Rectal smooth muscle tissue (tissue), 1 donor: ENCODE measurements around the gene NR2C2.
A peak's percentile ranks its signal among the peaks of the same experiment; 100 is the strongest.

Experiments
- H3K27ac ChIP-seq: one replicate; pipeline ENCODE4 v1.7.0; 2013; ENCODE audit warnings: low read depth, low read length, inconsistent platforms
- H3K27me3 ChIP-seq: one replicate; pipeline ENCODE4 v1.7.0; 2013; ENCODE audit warnings: low read length; ENCODE audit not compliant: control insufficient read depth, insufficient read depth
- H3K36me3 ChIP-seq: one replicate; pipeline ENCODE4 v1.7.0; 2013; ENCODE audit warnings: low read length; ENCODE audit not compliant: control insufficient read depth, insufficient read depth
- H3K4me1 ChIP-seq: one replicate; pipeline ENCODE4 v1.7.0; 2013; ENCODE audit warnings: low read length; ENCODE audit not compliant: control insufficient read depth, insufficient read depth
- H3K4me3 ChIP-seq: one replicate; pipeline ENCODE4 v1.7.0; 2013; ENCODE audit warnings: low read length
- H3K9ac ChIP-seq: one replicate; pipeline ENCODE4 v1.7.0; 2013; ENCODE audit warnings: low read length

The NR2C2 gene

GRCh38 chr3:15049584-15049983, 102.2 kb downstream of the NR2C2 start:
- no peak overlapping the region for H3K9ac ChIP-seq
- H3K27ac ChIP-seq: no peak overlapping the region
- H3K4me3 ChIP-seq: no peak overlapping the region
- H3K27me3 ChIP-seq: no peaks in the 10 kb centered on the region
- H3K36me3 ChIP-seq: peaks cover 41% of the 10 kb centered on the region
- no peaks in the 10 kb centered on the region for H3K4me1 ChIP-seq

DNA sequence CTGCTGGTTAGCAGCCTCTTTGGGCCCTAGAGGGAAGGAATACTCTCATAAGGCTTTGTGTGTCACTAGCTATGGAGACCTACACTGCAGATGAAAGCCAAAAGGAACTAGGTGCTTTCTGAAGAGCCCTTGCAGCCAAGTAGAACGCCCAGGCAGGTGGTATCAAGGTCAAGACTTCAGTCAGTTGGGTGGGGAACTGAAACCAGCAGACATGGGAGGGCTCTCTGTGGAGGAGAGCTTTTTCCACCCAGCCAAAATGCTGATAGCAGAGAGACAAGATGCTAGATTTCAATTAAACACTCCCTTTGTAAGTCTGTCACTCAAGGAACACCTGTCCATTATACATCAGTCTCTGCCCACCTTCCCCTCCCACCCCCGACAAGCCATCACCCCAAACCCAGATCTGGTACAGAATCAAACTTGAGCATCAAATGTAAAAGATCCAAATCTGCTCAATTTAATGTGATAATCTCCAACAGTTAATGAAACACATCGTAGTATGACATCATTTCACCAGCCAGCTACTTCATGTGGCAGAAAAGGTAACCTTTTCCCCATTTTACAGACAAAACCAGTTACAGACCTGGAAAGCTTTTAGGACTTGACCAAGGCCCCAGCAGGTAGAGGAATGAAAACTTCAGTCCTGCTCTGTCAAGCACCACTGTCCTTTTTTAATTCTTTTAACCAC, 103.2 kb downstream of the NR2C2 start:
- no peaks in the 10 kb centered on the region for H3K4me1 ChIP-seq
- no peak overlapping the region for H3K9ac ChIP-seq
- no peak overlapping the region for H3K4me3 ChIP-seq
- H3K27me3 ChIP-seq: no peaks in the 10 kb centered on the region
- H3K36me3 ChIP-seq: peaks cover 39% of the 10 kb centered on the region
- no peak overlapping the region for H3K27ac ChIP-seq

DNA sequence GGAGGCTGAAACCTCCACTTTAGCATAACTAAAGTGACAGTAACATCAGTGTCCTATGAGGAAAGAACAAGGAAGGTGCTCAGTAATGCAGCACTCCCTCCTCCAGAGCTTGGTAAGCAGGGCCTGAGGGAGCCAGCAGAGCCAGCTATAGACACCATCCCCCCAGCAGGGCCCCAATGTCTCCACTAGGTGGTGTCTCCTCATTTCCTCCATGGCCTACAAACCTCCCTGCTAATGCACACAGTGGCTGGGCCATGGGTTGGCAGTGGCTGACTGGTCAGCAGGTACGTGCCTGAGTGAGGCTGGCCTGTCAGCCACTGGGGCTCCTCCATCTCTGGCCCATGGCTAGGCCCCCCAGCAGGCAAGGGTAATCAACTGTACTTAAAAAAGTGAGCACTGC, 104.1 kb downstream of the NR2C2 start:
- no peaks in the 10 kb centered on the region for H3K4me1 ChIP-seq
- no peak overlapping the region for H3K4me3 ChIP-seq
- no peak overlapping the region for H3K9ac ChIP-seq
- no peaks in the 10 kb centered on the region for H3K27me3 ChIP-seq
- H3K36me3 ChIP-seq: peaks cover 37% of the 10 kb centered on the region
- H3K27ac ChIP-seq: no peak overlapping the region

GRCh38 chr3:15052335-15053242, 105.2 kb downstream of the NR2C2 start:
- Histone ChIP-seq H3K27me3 (no peaks in the 10 kb centered on the region), H3K36me3 (peaks cover 36% of the 10 kb centered on the region), H3K27ac (no peak overlapping the region), H3K9ac (no peak overlapping the region), H3K4me1 (no peaks in the 10 kb centered on the region), H3K4me3 (no peak overlapping the region)

DNA sequence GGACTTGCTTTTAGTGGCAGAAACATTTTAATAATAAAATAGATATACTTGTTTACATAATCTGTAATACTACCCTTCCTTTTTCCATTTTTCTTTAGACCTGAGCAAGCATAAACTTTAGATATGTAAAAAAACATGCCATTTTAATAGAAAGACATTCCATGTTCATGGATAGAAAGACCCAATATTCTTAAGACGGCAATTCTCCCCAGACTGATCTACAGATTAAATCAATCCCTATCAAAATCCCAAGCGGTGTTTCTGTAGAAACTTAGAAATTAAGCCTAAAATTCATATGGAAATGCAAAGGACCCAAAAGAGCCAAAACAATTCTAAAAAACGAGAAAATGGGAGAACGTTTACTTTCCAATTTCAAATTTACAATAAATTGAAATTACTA, 106.2 kb downstream of the NR2C2 start:
- H3K27me3 ChIP-seq: no peaks in the 10 kb centered on the region
- no peak overlapping the region for H3K4me3 ChIP-seq
- H3K27ac ChIP-seq: no peak overlapping the region
- no peak overlapping the region for H3K9ac ChIP-seq
- H3K4me1 ChIP-seq: no peaks in the 10 kb centered on the region
- peaks cover 36% of the 10 kb centered on the region for H3K36me3 ChIP-seq

DNA sequence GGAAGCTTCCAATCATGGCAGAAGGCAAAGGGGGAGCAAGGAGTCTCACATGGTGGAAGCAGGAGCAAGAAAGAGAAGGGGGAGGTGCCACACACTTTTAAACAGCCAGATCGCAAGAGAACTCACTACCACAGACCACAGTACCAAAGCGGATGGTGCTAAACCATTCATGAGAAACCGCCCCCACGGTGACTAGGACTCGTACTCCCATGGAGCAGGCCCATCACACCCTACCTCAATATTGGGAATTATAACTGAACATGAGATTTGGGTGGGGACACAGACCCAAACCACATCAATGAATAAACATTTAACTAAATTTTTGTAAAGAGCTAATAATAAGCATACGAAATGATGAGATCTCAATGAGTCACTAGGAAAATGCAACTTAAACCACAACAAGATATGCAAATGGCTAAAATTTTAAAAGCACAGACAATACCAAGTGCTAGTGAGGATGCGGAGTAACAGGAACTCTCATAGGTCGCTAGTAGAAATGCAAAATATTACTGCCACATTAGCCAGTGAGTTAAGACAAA, 107.7 kb downstream of the NR2C2 start:
- H3K4me3 ChIP-seq: no peak overlapping the region
- no peaks in the 10 kb centered on the region for H3K4me1 ChIP-seq
- H3K27ac ChIP-seq: no peak overlapping the region
- peaks cover 27% of the 10 kb centered on the region for H3K36me3 ChIP-seq
- H3K9ac ChIP-seq: no peak overlapping the region
- H3K27me3 ChIP-seq: no peaks in the 10 kb centered on the region

DNA sequence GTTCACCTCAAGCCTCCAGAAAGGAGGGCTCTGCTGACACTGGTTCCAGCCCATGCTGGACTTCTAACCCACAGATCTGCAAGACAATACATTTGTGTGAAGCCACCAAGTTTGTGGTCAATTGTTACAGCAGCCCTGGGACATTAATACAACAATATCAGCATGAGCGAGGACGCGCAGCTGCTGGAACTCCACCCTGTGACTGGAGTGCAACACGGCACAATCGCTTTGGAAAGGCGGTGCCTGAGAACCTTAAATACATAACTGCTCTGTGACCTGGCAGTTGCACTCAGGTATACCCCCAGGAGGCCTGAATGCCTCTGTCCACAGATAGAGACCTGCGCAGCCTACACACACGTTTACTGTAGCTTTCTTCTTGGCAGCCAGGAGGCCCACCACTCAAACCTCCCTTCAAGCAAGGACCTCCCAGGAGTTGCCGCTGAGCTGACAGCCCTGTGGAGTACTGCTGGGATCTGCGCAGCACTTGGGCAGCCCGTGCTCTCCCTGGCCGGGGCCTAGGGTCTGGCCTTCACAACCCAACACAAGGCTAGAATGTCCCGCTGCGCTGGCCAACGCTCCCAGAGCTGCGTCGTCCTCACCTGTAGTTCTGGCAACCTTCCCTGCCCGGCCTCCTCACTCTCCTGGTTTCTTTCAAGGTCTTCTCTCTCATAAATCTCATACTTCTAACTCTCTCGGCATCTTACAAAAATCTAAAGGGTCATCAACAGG, 109.5 kb downstream of the NR2C2 start:
- no peaks in the 10 kb centered on the region for H3K4me1 ChIP-seq
- no peaks in the 10 kb centered on the region for H3K27me3 ChIP-seq
- H3K4me3 ChIP-seq: no peak overlapping the region
- no peak overlapping the region for H3K27ac ChIP-seq
- no peak overlapping the region for H3K9ac ChIP-seq
- peaks cover 23% of the 10 kb centered on the region for H3K36me3 ChIP-seq

DNA sequence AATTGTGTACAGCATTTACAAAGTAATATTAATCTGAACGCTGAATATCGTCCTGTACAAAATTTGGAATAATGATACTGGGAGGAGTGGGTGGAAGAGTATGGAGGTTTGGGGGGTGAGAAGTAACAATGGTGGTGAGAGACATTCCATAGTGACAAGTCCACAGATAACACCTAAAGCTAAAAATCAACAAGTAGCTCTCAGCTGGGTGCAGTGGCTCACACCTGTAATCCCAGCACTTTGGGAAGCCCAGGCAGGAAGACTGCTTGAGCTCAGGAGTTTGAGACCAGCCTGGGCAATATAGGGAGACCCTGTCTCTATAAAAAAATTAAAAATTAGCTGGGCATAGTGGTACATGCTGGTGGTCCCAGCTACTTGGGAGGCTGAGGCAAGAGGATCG, 112.6 kb downstream of the NR2C2 start:
- peaks cover 12% of the 10 kb centered on the region for H3K4me1 ChIP-seq
- no peaks in the 10 kb centered on the region for H3K27me3 ChIP-seq
- H3K27ac ChIP-seq: no peak overlapping the region
- H3K36me3 ChIP-seq: peaks cover 11% of the 10 kb centered on the region
- no peak overlapping the region for H3K4me3 ChIP-seq
- H3K9ac ChIP-seq: no peak overlapping the region

- Histone ChIP-seq H3K4me3 (peak overlapping the region; percentile 29), H3K9ac (no peak overlapping the region)
Measured at GRCh38 chr3:15063238-15063637, 115.9 kb downstream of the NR2C2 start.

DNA sequence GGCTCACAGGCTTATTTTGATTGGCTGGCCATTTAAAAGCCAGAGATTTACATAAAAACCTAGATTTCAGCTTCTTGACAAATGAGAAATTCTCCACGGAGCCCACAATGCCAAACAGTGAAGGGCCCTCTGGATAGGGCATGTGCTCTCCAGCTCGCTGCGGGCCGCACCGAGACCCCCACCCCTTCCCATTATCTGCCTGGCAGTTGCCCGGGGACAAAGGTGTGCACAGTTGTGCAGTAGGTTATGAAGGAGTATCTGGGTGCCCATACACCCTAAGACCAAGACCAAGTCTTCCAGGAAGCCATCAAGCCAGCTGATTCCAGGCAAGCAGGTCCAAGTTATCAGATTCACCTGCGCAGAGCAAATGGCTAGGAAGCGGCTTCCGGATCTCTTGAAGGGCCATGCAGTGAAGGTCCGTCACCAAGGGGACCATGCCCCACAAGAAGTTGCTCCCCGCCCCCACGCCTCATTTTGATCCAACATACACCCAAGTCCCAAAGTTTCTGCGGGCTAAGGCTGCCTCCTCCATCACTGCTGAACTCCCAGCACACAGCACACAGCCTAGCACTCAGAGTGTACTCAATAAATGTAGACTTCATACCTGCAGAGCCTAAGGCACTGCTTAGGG, 116.4 kb downstream of the NR2C2 start:
- no peak overlapping the region for H3K27ac ChIP-seq
- H3K4me3 ChIP-seq: peak overlapping the region; percentile 98
- H3K9ac ChIP-seq: no peak overlapping the region
- peaks cover under 1% of the 10 kb centered on the region for H3K36me3 ChIP-seq
- H3K27me3 ChIP-seq: no peaks in the 10 kb centered on the region
- H3K4me1 ChIP-seq: peaks cover 12% of the 10 kb centered on the region

More at GRCh38 chr3:15063238-15063637, 115.9 kb downstream of the NR2C2 start:
- H3K4me1 ChIP-seq: peaks cover 12% of the 10 kb centered on the region
- peaks cover 3% of the 10 kb centered on the region for H3K36me3 ChIP-seq
- no peaks in the 10 kb centered on the region for H3K27me3 ChIP-seq
- H3K27ac ChIP-seq: no peak overlapping the region

DNA sequence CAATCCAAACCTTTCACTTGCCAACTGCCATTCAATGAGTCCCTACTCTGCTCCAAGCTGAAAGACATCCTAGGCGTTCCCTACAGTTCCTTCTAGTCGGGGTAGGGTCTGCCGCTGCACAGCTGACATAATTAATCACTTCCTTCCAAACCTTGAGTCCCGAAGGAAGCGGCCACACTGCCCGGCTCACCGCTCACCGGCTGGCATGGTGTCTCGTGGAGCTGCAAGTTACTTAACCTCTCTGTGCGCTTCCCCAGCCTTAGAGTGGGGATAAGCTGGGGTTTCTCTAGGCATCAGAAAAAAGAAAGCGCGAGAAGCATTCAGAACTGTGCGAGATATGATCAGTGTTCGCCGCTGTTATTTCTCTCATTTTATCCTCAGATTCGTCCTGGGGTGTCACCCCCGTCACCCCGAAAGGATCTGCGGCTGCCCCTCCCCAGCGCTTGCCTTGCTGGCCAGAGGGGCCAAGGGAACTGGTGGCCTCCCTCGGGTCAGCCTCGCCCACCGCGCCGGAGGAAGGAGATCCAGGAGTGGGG, 117.0 kb downstream of the NR2C2 start:
- no peaks in the 10 kb centered on the region for H3K27me3 ChIP-seq
- peak overlapping the region; percentile 91 for H3K27ac ChIP-seq
- no peaks in the 10 kb centered on the region for H3K36me3 ChIP-seq
- peak overlapping the region; percentile 98 for H3K4me3 ChIP-seq
- H3K9ac ChIP-seq: peak overlapping the region; percentile 84
- peaks cover 12% of the 10 kb centered on the region for H3K4me1 ChIP-seq
